HepG2 (cell line): ENCODE measurements around the gene TLK1. TPM values are rescaled to one million over a fixed set of nuclear protein-coding genes. Genes with fewer than 3 reads are reported as not detected.
A peak's percentile ranks its signal among the peaks of the same experiment; 100 is the strongest.

ENCODE experiments used
- ATAC-seq: fragments of 200-7000 bp; cut with Tn5 transposase; 3 replicates; pipeline ENCODE4 v1.9.1; 2020; ENCODE audit warnings: mild to moderate bottlenecking, moderate library complexity
- BruUV-seq: library from RNA; stranded (reverse); fragments of 400-500 nt; replicated peaks from 2 replicates; lab custom pipeline; 2021; lab: Mats Ljungman, UMichigan
- CTCF ChIA-PET: fragments of 300-600 bp; formaldehyde crosslinking; extraction: SDS; loops from one replicate; lab custom pipeline; 2021; ENCODE audit warnings: low total read pairs, inconsistent platforms, low intra/inter-chr PET ratio; lab: Yijun Ruan, JAX
- POLR2A ChIA-PET: fragments of 350-600 bp; sonication (Branson Sonifier 250); formaldehyde crosslinking; loops from one replicate; lab custom pipeline; 2020; ENCODE audit warnings: antibody characterized with exemption, inconsistent platforms; lab: Yijun Ruan, JAX
- DNase-seq: peaks from one replicate; pipeline ENCODE4 v3.0.0-alpha.2; 2015; ENCODE audit warnings: low spot score
- FAIRE-seq: peaks from 3 replicates; lab custom pipeline; 2011; peaks lifted over from hg19 to GRCh38; lab: Jason Lieb, UNC
- H2AFZ ChIP-seq: one replicate; pipeline ENCODE4 v1.6.1; 2011; ENCODE audit warnings: low read length, inconsistent platforms
- H3K27ac ChIP-seq: fragments of 300-600 bp; 3 replicates; pipeline ENCODE4 v1.8.0; 2011; ENCODE audit warnings: mixed run types, mild to moderate bottlenecking, mixed read lengths, low read length, inconsistent platforms; ENCODE audit not compliant: insufficient read depth; ENCODE audit errors: extremely low read length
- H3K27me3 ChIP-seq, 2 experiments: fragments of 200-600 bp in 1 of 2; 2 replicates in 1 of 2; 3 replicates in 1 of 2; pipeline versions ENCODE4 v1.6.0 to v1.8.0; 2011; ENCODE audit warnings: low read length in 2 of 2, mild to moderate bottlenecking in 2 of 2, moderate library complexity in 2 of 2, inconsistent platforms in 1 of 2; ENCODE audit not compliant: insufficient read depth in 2 of 2, control insufficient read depth in 1 of 2
- H3K36me3 ChIP-seq, 2 experiments: fragments of 200-600 bp in 1 of 2; replicated peaks in 1 of 2; 2 replicates in 1 of 2; 3 replicates in 1 of 2; pipeline versions ENCODE4 v1.5.1 to v1.8.0; 2011; ENCODE audit warnings: low read length in 2 of 2, inconsistent platforms in 1 of 2; ENCODE audit not compliant: insufficient read depth in 2 of 2, control insufficient read depth in 1 of 2
- H3K4me1 ChIP-seq: 2 replicates; pipeline ENCODE4 v1.5.1; 2012; ENCODE audit warnings: low read length, inconsistent platforms; ENCODE audit not compliant: insufficient read depth
- H3K4me2 ChIP-seq: 2 replicates; pipeline ENCODE4 v1.6.0; 2011; ENCODE audit warnings: low read depth, low read length, inconsistent platforms
- H3K4me3 ChIP-seq, 3 experiments: fragments of 200-600 bp in 1 of 3; sonication (generic), shearing (Covaris generic) in 1 of 3; replicated peaks in 1 of 3; 2 replicates each; pipeline ENCODE4 v1.5.1; 2011 to 2016; ENCODE audit warnings: low read length in 3 of 3, inconsistent platforms in 2 of 3, low read depth in 2 of 3, mild to moderate bottlenecking in 2 of 3, control low read depth in 1 of 3, mixed read lengths in 1 of 3; ENCODE audit not compliant: insufficient read depth in 1 of 3
- H3K79me2 ChIP-seq: one replicate; pipeline ENCODE4 v1.6.1; 2011; ENCODE audit warnings: low read length, inconsistent platforms; ENCODE audit not compliant: insufficient read depth
- H3K9ac ChIP-seq: 2 replicates; pipeline ENCODE4 v1.6.0; 2011; ENCODE audit warnings: mild to moderate bottlenecking, low read depth, low read length, inconsistent platforms; ENCODE audit not compliant: insufficient read depth
- H3K9me3 ChIP-seq: 2 replicates; pipeline ENCODE4 v1.5.1; 2012; ENCODE audit warnings: mild to moderate bottlenecking, low read length
- H4K20me1 ChIP-seq: 2 replicates; pipeline ENCODE4 v1.6.0; 2011; ENCODE audit warnings: inconsistent platforms, mild to moderate bottlenecking, low read length, moderate library complexity; ENCODE audit not compliant: insufficient read depth
- KDM5A ChIP-seq: fragments of 200-600 bp; sonication (generic); IDR thresholded peaks from 2 replicates; pipeline ENCODE4 v1.7.0; 2018; ENCODE audit warnings: antibody characterized with exemption, mild to moderate bottlenecking, low read length, borderline replicate concordance
- KMT2B ChIP-seq: IDR thresholded peaks from 2 replicates; pipeline ENCODE4 v1.6.1; 2016; ENCODE audit warnings: missing genetic modification reagents, missing compliant biosample characterization
- POGZ ChIP-seq: sonication (generic); formaldehyde crosslinking; IDR thresholded peaks from 2 replicates; pipeline ENCODE4 v1.4.0; 2020; ENCODE audit warnings: mild to moderate bottlenecking, missing genetic modification reagents
- RBM22 ChIP-seq: fragments of 200-400 bp; formaldehyde crosslinking; optimal IDR thresholded peaks from 2 replicates; pipeline ENCODE3; 2017; ENCODE audit warnings: mild to moderate bottlenecking, low read length, moderate library complexity
- ZFY ChIP-seq: sonication (generic); formaldehyde crosslinking; IDR thresholded peaks from 2 replicates; pipeline ENCODE4 v1.4.0; 2020; ENCODE audit warnings: missing genetic modification reagents
- ZNF292 ChIP-seq: sonication (generic); formaldehyde crosslinking; IDR thresholded peaks from 2 replicates; pipeline ENCODE4 v1.8.1; 2022; ENCODE audit warnings: mild to moderate bottlenecking, low read depth, missing genetic modification reagents, borderline replicate concordance
- ZNF431 ChIP-seq: sonication (generic); formaldehyde crosslinking; IDR thresholded peaks from 2 replicates; pipeline ENCODE4 v1.9.0; 2022; ENCODE audit warnings: missing genetic modification reagents, low read depth, mild to moderate bottlenecking, borderline replicate concordance
- ZNF737 ChIP-seq: sonication (generic); formaldehyde crosslinking; IDR thresholded peaks from 2 replicates; pipeline ENCODE4 v1.5.0; 2020; ENCODE audit warnings: missing genetic modification reagents, mild to moderate bottlenecking, borderline replicate concordance
- WGBS: methylation state at CpG from one replicate; pipeline ENCODE4 v1.1.6; 2017; ENCODE audit warnings: low lambda C conversion rate; 5-methylcytosine and 5-hydroxymethylcytosine counted together
- in situ Hi-C: cut with HindIII; loops from 2 replicates; pipeline ENCODE4 v1.10.0; 2017; ENCODE audit warnings: low pct_unique_long_range_greater_than_20kb; ENCODE audit not compliant: extremely low pct_ligation_motif_present
- intact Hi-C: fragments of 100-400 bp; cut with micrococcal nuclease; formaldehyde crosslinking; loops from one replicate; pipeline ENCODE4 v1.10.0; 2022; ENCODE audit not compliant: unreplicated experiment
- polyA plus RNA-seq, 8 experiments: library from polyadenylated mRNA; depleted of rRNA in 3 of 8; stranded (reverse) in 7 of 8; unstranded in 1 of 8; fragments of >200 nt; fragmentation: Illumina TruSeq in 4 of 8; extraction: Trizol in 4 of 8; gene quantifications; 2 replicates each; pipeline versions ENCODE4 v1.2.1 to v1.2.3, GENCODE V29; 2011 to 2016; ENCODE audit warnings: low read depth in 4 of 8, missing spikeins in 1 of 8, mixed read lengths in 1 of 8; ENCODE audit not compliant: insufficient read depth in 1 of 8
- total RNA-seq, 5 experiments: library from RNA; depleted of rRNA; stranded (reverse); fragments of >200 nt; fragmentation: Illumina TruSeq; extraction: Trizol; gene quantifications; 2 replicates each; pipeline ENCODE4 v1.2.3, GENCODE V29; 2016; ENCODE audit warnings: low read depth in 1 of 5
- TF ChIP-seq, protein P1 (sequence below): sonication (generic); formaldehyde crosslinking; IDR thresholded peaks from 2 replicates; pipeline ENCODE4 v1.8.0; 2022; ENCODE audit warnings: missing genetic modification reagents, mild to moderate bottlenecking, inconsistent platforms, borderline replicate concordance

Gene TLK1
- total and polyA plus RNA-seq, 2 of the 13 experiments (the other 11 are each of a cell fraction or from before 2014, with no cell fraction given), result 16.8 to 28.7 TPM

DNA sequence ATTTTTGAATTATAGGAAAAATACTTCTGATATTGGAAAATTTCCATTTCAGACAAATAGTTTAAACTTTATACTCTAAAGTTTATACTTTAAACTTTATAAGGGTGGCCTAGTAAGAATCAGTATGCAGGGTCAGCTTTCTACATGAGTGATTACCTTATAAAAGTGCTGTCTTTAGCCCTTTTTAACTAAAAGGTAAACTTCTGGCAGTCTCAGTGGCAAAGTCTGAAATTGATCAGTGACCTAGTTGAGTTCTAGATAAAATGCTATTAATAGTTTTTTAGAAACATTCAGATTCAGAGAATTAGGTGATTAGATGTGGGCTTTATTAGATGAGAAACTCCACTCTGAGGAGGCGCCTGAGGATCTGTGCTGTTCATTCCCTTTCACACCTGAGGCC lies 216.1 kb downstream of the TLK1 start (continued):
- TF ChIP-seq ZNF737 (no peak), POGZ (CRISPR knock-in tag) (no peak), ZFY (CRISPR knock-in tag) (no peak)

DNA sequence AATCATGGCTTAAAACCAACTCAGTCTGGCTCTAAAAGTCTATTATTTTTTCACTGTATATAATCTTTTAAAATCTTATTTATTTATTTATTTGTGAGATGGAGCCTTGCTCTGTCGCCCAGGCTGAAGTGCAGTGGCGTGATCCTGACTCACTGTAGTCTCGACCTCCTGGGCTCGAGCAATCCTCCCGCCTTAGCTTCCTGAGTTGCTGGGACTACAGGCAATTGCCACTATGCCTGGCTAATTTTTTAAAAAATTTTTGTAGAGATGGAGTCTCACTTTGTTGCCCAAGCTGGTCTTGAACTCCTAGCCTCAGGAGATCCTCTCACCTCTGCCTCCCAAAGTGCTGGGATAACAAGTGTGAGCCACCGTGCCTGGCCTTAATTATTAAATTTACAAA lies 217.1 kb downstream of the TLK1 start:
- Histone ChIP-seq H3K9me3 (no peaks in the 10 kb centered on the region), H3K36me3 (peaks cover 5 to 51% of the 10 kb centered on the region in 2 experiments), H4K20me1 (peaks cover 98% of the 10 kb centered on the region), H3K79me2 (peaks cover 100% of the 10 kb centered on the region), H3K4me3 (no peak overlapping the region), H3K4me1 (peaks cover 45% of the 10 kb centered on the region), H3K27me3 (no peaks in the 10 kb centered on the region), H3K9ac (no peak overlapping the region), H3K4me2 (no peak overlapping the region), H2AFZ (no peak overlapping the region), H3K27ac (no peak overlapping the region)
- DNase-seq, result no peak
- intact Hi-C loops, result no loop called here
- CTCF ChIA-PET, result no interaction called here
- POLR2A ChIA-PET, result interaction anchor here (1.0 kb wide), 1 partner anchor 13 kb away, joined by 4 read pairs; no protein-coding TSS in a partner anchor
- BruUV-seq, result no TSS peak
- WGBS, result 98% methylated on average over 5 of the region's 6 CpGs
- ATAC-seq, result no peak
- peak; percentile 14 for TF ChIP-seq RBM22
- TF ChIP-seq, protein P1, sequence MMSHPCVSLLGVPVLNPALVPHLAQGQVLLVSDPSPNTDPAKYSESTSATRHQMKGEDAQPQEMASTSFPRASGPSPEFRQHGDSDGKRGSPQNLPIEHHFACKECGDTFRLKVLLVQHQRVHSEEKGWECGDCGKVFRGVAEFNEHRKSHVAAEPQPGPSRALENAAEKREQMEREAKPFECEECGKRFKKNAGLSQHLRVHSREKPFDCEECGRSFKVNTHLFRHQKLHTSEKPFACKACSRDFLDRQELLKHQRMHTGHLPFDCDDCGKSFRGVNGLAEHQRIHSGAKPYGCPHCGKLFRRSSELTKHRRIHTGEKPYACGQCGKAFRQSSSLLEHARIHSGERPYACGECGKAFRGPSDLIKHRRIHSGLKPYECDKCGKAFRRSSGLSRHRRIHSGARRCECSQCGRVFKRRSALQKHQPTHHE (CRISPR knock-in tag), result no peak
- FAIRE-seq, result no peak
- in situ Hi-C loops, result no loop called here

DNA sequence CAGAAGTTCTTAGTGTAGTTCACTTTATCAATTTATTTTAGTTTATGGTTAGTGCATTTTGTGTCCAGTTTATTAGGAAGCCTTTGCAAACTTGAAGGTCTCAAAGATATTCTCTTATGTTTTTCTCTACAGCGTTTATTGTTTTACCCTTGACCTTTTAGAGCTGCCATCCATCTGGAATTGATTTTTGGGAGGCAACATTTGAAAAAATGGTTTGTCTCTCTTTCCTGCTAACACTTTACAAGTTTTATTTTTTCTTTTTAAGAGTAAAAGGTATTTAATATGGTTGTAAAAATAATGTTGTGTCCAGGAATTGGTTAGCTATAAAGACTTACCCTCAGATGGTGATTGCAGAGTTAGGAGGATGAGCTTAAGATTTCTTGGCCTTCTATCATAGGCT lies 217.7 kb downstream of the TLK1 start:
- ATAC-seq, result no peak
- Histone ChIP-seq H3K27me3 (no peaks in the 10 kb centered on the region), H4K20me1 (peaks cover 98% of the 10 kb centered on the region), H2AFZ (no peak overlapping the region), H3K27ac (no peak overlapping the region), H3K36me3 (peaks cover 5 to 57% of the 10 kb centered on the region in 2 experiments), H3K4me3 (no peak overlapping the region), H3K4me2 (no peak overlapping the region), H3K9me3 (no peaks in the 10 kb centered on the region), H3K9ac (no peak overlapping the region), H3K4me1 (peaks cover 50% of the 10 kb centered on the region)
- WGBS, result 82% methylated on average over 1 of the region's 1 CpG
- in situ Hi-C loops (no loop called here), intact Hi-C loops (no loop called here)
- POLR2A ChIA-PET, result no interaction called here
- CTCF ChIA-PET, result no interaction called here
- FAIRE-seq, result no peak
- TF ChIP-seq KMT2B (CRISPR knock-in tag) (no peak), KDM5A (no peak), ZNF292 (CRISPR knock-in tag) (no peak), ZNF431 (no peak)
- TF ChIP-seq, all 625 proteins: peak for 0
- DNase-seq, result no peak
- H3K79me2 ChIP-seq, result peaks cover 100% of the 10 kb centered on the region
- no TSS peak for BruUV-seq
